ENCODE results near the gene SPPL2A.

GRCh38 chr15:50808728-50809127, 43.2 kb upstream of the SPPL2A start:
- no peak for TF ChIP-seq CHD4 (IDR thresholded peaks at IDR 0.05; ENCODE audit: borderline replicate concordance, low read length)
- TF ChIP-seq RBAK (CRISPR knock-in tag; IDR thresholded peaks at IDR 0.05), result no peak
- TF ChIP-seq CTCF (CRISPR knock-in tag; IDR thresholded peaks at IDR 0.05), result no peak
- no peak for TF ChIP-seq MAF1 (CRISPR knock-in tag; IDR thresholded peaks at IDR 0.05; ENCODE audit: borderline replicate concordance)
- no peak for TF ChIP-seq RAD21 (CRISPR knock-in tag; IDR thresholded peaks at IDR 0.05)

Data from HepG2 (cell line).